GM12874 (cell line): ENCODE data around the gene RRAGC.

ENCODE experiments used
- CTCF ChIP-seq: IDR thresholded peaks from 2 replicates; pipeline ENCODE4 v1.5.1; 2011; ENCODE audit warnings: low read depth, mild to moderate bottlenecking, control low read depth, low read length, moderate library complexity; ENCODE audit not compliant: insufficient read depth

The RRAGC gene

DNA sequence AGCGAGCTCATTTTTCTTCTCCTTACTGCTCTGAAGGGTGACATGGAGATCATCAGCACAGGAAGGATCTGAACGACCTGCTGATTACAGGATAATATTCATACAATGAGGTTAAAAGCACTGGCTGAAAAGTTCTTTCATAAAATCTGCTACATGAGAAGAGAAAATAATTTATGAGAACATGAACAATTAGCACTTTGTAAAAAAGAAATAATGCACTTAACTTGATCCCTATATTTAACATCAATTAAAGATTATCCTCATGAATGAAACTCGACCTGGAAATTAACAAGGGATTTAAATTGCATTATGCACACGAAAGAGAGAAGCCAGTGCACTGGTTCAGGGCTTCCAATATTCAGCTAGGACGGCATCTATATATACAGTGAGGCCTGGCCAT lies 46.6 kb downstream of the RRAGC start:
- TF ChIP-seq CTCF: no peak

DNA sequence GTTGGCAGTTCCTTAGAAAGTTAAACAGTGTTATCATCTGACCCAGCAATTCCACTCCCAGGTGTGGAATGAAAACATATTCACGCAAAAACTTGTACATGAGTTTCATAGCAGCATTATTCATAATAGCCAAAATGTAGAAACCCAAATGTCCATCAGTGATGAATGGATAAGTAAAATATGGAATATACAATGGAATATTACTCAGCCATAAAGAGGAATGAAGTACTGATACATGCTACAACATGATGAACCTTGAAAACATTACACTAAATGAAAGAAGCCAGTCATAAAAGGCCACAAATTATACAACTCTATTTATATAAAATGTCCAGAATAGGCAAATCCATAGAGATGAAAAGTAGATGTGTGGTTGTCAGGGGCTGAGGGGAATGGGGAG lies 53.5 kb downstream of the RRAGC start:
- TF ChIP-seq CTCF: no peak

GRCh38 chr1:38805036-38805435 lies 54.5 kb downstream of the RRAGC start:
- no peak for TF ChIP-seq CTCF

DNA sequence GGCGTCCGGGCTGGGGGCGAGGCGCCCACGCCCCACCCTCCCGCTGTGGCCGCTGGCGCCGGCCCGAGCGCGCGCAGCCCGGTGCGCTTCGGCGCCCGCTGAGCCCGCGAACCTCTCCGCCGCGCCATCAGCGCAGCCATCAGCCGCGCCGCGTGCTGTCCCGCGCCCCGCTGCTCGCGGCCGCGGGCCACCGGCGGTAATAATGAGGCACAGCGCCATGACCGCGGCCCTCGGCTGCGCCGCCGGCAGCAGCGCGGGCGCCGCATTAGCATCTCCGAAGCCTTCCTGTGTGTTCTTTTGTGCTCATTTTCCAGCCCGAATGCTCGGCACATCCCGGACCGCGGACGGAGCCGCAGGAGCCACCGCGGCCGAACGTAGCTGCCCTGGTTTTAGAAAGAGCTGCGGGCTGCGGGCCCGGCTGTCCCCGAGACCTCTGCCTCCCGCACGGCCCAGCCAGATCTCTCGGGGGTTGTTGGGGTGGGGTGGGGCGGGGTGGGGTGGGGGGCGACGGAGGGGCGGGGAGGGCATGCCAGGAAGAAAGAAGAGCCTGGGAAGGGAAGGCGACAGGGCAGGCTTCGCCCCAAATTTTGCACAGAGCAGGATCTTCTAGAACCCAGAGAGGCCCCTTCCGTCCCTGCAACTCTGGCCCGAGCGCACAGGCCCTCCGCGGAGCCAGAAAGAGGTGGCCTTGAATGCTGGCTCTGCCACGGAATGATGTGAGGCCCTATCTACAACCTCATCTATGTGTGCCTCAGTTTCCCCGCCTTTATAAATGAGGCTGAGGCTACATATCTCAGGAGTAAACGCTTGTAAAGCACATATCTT lies 55.3 kb downstream of the RRAGC start:
- TF ChIP-seq CTCF: no peak

DNA sequence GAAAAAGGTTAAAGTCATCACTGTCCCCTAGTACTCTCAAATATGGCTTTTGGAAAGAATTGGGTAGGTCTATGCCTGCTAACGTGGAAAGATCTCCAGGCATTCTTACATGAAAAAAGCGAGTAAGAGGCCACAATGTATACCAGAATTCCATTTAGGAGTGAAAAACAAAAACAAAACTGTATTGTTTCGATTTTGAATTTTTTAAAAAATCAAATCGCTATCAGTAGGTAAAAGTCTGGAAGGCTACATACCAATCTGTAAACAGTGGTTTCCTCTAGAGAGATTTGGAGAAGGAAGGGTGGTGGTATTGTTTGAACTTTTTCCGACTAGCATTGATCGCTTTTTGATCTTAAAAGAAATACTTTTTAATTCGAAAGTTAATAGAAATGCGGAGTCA lies 55.9 kb downstream of the RRAGC start:
- TF ChIP-seq CTCF: no peak

- TF ChIP-seq CTCF: no peak
These were observed 58.6 kb downstream of the RRAGC start for GRCh38 chr1:38800720-38801671.

DNA sequence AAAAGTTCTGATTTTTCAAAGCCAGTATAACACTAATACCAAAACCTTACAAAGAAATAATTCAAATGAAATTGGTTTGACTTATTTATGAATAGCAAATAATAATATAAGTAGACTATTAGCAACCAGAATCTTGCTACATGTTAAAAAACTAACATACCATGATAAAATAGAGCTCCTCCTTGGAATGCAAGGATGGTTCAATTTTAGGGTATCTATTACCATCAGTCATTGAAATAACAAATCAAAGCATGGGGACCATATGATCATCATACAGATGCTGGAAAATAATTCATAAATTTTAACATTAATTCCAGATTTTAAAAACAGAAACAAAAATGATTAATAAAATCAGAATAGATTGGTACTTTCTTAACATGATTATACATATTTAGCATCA lies 66.3 kb downstream of the RRAGC start:
- no peak for TF ChIP-seq CTCF
